ENCODE measurements around the gene DDX56. TPM values are rescaled to one million over a fixed set of nuclear protein-coding genes. Genes with fewer than 3 reads are reported as not detected.

Gene DDX56
- total RNA-seq, 2 donors from 2014 or later: 52.9 to 60.6 TPM

DNA sequence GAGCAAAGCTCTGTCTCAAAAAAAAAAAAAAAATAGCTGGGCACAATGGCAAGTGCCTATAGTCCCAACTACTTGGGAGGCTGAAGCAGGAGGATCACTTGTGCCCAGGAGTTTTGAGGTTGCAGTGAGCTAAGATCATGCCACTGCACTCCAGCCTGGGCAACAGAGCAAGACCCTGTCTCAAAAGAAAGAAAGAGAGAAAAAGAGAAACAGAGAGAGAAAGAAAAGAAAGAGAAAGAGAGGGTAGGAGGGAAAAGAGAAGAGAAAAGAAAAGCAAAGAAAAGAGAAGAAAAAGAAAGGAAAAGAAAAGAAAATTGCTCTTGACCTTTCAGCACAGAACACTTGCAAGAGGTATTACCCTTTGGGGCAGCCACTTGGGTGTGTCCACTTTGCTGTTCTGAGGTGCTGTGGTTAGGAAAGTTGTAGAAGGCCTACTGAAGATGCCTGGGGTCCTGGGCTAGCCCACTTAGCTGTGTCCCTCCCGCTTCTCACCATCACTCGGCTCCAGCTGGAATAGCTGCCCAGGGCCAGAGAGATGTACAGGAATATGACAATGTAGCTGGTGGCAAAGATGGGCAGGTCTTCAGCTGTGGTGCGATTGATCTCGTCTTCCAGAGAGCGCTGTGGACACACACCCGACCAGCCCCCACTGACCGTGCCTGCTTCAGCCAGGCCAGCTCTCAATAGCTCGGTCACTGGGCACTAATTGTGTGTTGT lies 38.2 kb downstream of the DDX56 start:
- no peak overlapping the region for H3K27ac ChIP-seq
- no peak for DNase-seq (ENCODE audit: low spot score)
- no peak for TF ChIP-seq POLR2A (IDR thresholded peaks at IDR 0.05)
- TF ChIP-seq, protein P1, sequence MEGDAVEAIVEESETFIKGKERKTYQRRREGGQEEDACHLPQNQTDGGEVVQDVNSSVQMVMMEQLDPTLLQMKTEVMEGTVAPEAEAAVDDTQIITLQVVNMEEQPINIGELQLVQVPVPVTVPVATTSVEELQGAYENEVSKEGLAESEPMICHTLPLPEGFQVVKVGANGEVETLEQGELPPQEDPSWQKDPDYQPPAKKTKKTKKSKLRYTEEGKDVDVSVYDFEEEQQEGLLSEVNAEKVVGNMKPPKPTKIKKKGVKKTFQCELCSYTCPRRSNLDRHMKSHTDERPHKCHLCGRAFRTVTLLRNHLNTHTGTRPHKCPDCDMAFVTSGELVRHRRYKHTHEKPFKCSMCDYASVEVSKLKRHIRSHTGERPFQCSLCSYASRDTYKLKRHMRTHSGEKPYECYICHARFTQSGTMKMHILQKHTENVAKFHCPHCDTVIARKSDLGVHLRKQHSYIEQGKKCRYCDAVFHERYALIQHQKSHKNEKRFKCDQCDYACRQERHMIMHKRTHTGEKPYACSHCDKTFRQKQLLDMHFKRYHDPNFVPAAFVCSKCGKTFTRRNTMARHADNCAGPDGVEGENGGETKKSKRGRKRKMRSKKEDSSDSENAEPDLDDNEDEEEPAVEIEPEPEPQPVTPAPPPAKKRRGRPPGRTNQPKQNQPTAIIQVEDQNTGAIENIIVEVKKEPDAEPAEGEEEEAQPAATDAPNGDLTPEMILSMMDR (IDR thresholded peaks at IDR 0.05): no peak
- no peak for TF ChIP-seq POLR2AphosphoS5 (IDR thresholded peaks at IDR 0.05)
- H3K4me3 ChIP-seq: no peak overlapping the region
- no peaks in the 10 kb centered on the region for H3K9me3 ChIP-seq
- intact Hi-C loops (cut with DNase I): no loop called here
- WGBS: 92% methylated on average over 8 of the region's 8 CpGs
- H3K36me3 ChIP-seq: no peaks in the 10 kb centered on the region
- H3K27me3 ChIP-seq (replicated peaks; ENCODE audit: insufficient read depth): no peaks in the 10 kb centered on the region
- H3K4me1 ChIP-seq (replicated peaks): no peaks in the 10 kb centered on the region

DNA sequence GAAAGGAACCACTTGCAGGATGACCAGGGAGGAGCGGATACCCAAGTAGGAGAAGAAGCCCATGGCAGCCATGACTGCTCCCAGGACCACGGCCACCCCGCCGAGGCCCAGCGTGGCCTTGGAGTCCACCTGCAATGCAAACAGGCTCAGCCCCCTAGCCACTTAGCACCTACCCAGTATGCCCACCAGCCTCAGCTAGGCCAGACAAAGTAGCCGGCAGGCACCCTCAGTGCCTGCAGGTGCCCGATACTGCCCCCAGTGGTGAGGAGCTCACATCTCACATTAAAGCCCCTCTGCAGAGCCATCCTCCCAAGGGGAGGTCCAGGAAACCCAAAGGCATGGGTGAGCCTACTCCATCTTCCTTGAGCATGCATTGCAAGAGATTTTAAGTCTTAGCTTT lies 39.2 kb downstream of the DDX56 start:
- no peaks in the 10 kb centered on the region for H3K9me3 ChIP-seq
- no peak overlapping the region for H3K4me3 ChIP-seq
- 69% methylated on average over 5 of the region's 7 CpGs for WGBS
- no peak for DNase-seq (ENCODE audit: low spot score)
- no peaks in the 10 kb centered on the region for H3K4me1 ChIP-seq (replicated peaks)
- no peaks in the 10 kb centered on the region for H3K36me3 ChIP-seq
- H3K27me3 ChIP-seq (replicated peaks; ENCODE audit: insufficient read depth): no peaks in the 10 kb centered on the region
- H3K27ac ChIP-seq: no peak overlapping the region
- TF ChIP-seq POLR2AphosphoS5 (IDR thresholded peaks at IDR 0.05): no peak
- TF ChIP-seq POLR2A (IDR thresholded peaks at IDR 0.05): no peak
- TF ChIP-seq, protein P1 (IDR thresholded peaks at IDR 0.05): no peak
- intact Hi-C loops (cut with DNase I): no loop called here

DNA sequence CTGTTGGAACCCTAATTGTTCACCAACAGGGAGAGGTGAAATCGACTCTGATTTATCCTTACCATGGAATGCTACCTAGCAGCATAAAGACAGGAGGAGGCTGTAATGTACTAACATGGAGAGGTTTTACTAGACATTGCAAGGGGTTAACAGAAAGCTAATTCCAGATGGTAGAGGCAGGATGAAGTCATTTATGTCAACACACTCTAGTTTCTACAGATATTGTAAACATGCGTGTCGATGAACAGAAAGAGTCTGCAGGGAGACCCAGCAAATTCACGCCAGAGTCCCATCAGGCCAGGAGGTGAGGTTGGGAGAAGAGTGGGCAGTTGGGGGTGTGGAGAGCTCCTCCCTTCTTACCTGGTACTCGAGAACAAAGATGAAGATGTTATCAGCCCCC lies 39.6 kb downstream of the DDX56 start:
- Histone ChIP-seq H3K4me1 (replicated peaks) (no peaks in the 10 kb centered on the region), H3K36me3 (no peaks in the 10 kb centered on the region), H3K9me3 (no peaks in the 10 kb centered on the region), H3K27ac (no peak overlapping the region), H3K27me3 (replicated peaks; ENCODE audit: insufficient read depth) (no peaks in the 10 kb centered on the region), H3K4me3 (no peak overlapping the region)
- WGBS: 46% methylated on average over 5 of the region's 5 CpGs
- intact Hi-C loops (cut with DNase I): no loop called here
- no peak for DNase-seq (ENCODE audit: low spot score)
- no peak for TF ChIP-seq POLR2A (IDR thresholded peaks at IDR 0.05)
- TF ChIP-seq, protein P1 (IDR thresholded peaks at IDR 0.05): no peak

DNA sequence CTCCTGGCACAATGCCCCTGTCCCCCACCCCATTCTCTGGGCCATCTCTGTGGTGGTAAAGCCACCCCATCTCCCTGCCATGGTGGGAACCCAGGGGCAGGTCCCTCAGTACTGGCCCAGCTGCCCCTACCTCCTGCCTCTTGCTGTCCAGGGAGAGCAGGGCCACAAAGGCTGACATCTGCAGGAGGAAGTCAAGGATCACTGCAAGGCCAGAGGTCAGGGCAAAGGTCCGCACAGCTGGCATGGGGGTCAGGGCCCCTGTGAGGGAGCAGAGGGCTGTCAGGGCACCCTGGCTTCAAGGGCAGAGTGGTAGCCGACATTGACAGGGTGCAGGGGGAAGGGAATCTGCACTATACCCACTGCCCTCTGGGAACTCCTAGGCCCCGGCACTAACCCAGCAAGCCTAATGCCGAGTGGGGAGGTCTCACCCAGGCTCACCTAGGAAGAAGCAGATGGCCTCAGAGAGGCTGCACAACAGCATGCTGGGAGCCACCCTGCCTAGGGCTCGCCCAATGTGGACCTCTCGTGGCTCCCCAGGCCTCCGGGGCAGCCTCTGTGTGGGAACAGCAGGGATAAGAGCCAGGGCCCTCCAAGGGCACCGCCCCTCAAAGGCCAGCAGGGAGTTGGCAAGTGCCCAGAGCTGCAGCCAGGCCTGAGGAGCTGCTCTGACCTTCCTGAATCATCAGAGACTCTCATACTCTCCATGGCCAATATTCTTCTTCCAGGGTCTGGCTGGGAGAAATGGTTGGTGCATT lies 40.2 kb downstream of the DDX56 start:
- intact Hi-C loops (cut with DNase I): no loop called here
- no peaks in the 10 kb centered on the region for H3K4me1 ChIP-seq (replicated peaks)
- TF ChIP-seq, protein P1 (IDR thresholded peaks at IDR 0.05): no peak
- TF ChIP-seq POLR2A (IDR thresholded peaks at IDR 0.05) (no peak), POLR2AphosphoS5 (IDR thresholded peaks at IDR 0.05) (no peak)
- no peaks in the 10 kb centered on the region for H3K27me3 ChIP-seq (replicated peaks; ENCODE audit: insufficient read depth)
- no peaks in the 10 kb centered on the region for H3K9me3 ChIP-seq
- H3K36me3 ChIP-seq: no peaks in the 10 kb centered on the region
- H3K4me3 ChIP-seq: no peak overlapping the region
- H3K27ac ChIP-seq: no peak overlapping the region
- DNase-seq (ENCODE audit: low spot score): no peak
- 85% methylated on average over 4 of the region's 8 CpGs for WGBS

Data from prostate gland (tissue), 2 donors.